ENCODE data around the gene SNX7. TPM values are rescaled to one million over a fixed set of nuclear protein-coding genes. Genes with fewer than 3 reads are reported as not detected.

SNX7 gene
- total RNA-seq, 4 donors from 2014 or later: 3.4 to 14.6 (median 13.0) TPM

- no peak for DNase-seq (ENCODE audit: low spot score in 2 of 2)
- Histone ChIP-seq H3K4me1 (peaks cover 16% of the 10 kb centered on the region), H3K36me3 (no peaks in the 10 kb centered on the region), H3K27me3 (no peaks in the 10 kb centered on the region), H3K27ac (peak overlapping the region; percentile 54), H3K4me3 (no peak overlapping the region), H3K9me3 (no peaks in the 10 kb centered on the region)
- TF ChIP-seq POLR2A (IDR thresholded peaks at IDR 0.05) (no peak), EP300 (IDR thresholded peaks at IDR 0.05) (no peak), CTCF (IDR thresholded peaks at IDR 0.05) (no peak), POLR2AphosphoS5 (IDR thresholded peaks at IDR 0.05) (no peak)
- 70% methylated on average over 2 of the region's 2 CpGs for WGBS
Observed at GRCh38 chr1:98669355-98670296, 8.1 kb downstream of the SNX7 start.

DNA sequence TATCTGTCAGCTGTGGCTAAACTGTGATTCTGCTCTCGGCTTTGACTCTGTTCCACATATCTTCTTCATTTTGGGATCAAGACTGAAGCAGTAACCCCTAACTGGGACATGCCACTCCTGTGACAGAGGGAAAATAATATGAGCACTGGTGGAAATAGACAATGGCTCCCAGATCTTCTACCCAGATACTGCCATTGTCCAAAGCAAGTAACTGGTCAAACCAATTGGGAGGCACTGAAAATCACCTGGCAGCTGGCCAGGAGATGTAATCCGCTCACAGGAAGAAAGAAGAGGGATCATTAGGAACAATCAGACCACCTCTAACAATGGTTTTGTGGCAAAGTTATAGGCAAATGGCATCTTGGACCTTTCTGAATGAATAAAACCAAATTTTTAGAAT is 10.7 kb downstream of the SNX7 start:
- Histone ChIP-seq H3K4me1 (peaks cover 17% of the 10 kb centered on the region), H3K27me3 (no peaks in the 10 kb centered on the region), H3K4me3 (no peak overlapping the region), H3K9me3 (no peaks in the 10 kb centered on the region), H3K36me3 (no peaks in the 10 kb centered on the region), H3K27ac (no peak overlapping the region)
- 71% methylated on average over 2 of the region's 2 CpGs for WGBS
- DNase-seq (ENCODE audit: low spot score in 2 of 2): no peak
- TF ChIP-seq EP300 (IDR thresholded peaks at IDR 0.05): no peak
- no peak for TF ChIP-seq CTCF (IDR thresholded peaks at IDR 0.05)

- Histone ChIP-seq H3K27ac (no peak overlapping the region), H3K9me3 (no peaks in the 10 kb centered on the region), H3K36me3 (no peaks in the 10 kb centered on the region), H3K27me3 (no peaks in the 10 kb centered on the region), H3K4me1 (peaks cover 16% of the 10 kb centered on the region), H3K4me3 (no peak overlapping the region)
- 64% methylated on average over 5 of the region's 5 CpGs for WGBS
- no peak for DNase-seq (ENCODE audit: low spot score in 2 of 2)
- TF ChIP-seq POLR2AphosphoS5 (IDR thresholded peaks at IDR 0.05) (no peak), POLR2A (IDR thresholded peaks at IDR 0.05) (no peak), CTCF (IDR thresholded peaks at IDR 0.05) (no peak), EP300 (IDR thresholded peaks at IDR 0.05) (no peak)
Observed at GRCh38 chr1:98674075-98674781, 12.7 kb downstream of the SNX7 start.

- Histone ChIP-seq H3K4me1 (peaks cover 8% of the 10 kb centered on the region), H3K27me3 (no peaks in the 10 kb centered on the region), H3K4me3 (no peak overlapping the region), H3K27ac (no peak overlapping the region), H3K36me3 (no peaks in the 10 kb centered on the region), H3K9me3 (no peaks in the 10 kb centered on the region)
- no peak for TF ChIP-seq EP300 (IDR thresholded peaks at IDR 0.05)
- no peak for TF ChIP-seq POLR2AphosphoS5 (IDR thresholded peaks at IDR 0.05)
- TF ChIP-seq CTCF (IDR thresholded peaks at IDR 0.05): no peak
- TF ChIP-seq POLR2A (IDR thresholded peaks at IDR 0.05): no peak
- 73% methylated on average over 5 of the region's 5 CpGs for WGBS
- DNase-seq (ENCODE audit: low spot score in 2 of 2): no peak
Observed at GRCh38 chr1:98675282-98675681, 13.8 kb downstream of the SNX7 start.

DNA sequence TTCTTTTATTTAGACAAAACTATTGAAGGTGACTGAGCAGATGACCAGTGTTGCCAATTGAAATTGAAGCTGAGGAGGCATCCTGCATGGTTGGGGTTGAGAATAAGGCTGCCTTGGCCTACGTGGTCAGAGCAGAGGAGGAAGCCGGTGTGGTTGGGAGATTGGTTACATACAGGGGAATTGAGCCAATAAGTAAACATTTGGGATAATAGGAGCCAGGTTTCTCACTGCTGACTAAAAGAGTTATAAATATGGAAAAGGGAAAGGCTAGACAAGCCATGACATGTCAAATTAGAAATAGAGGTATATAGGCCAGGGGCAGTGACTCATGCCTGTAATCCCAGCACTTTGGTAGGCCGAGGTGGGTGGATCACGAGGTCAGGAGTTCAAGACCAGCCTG is 15.8 kb downstream of the SNX7 start:
- TF ChIP-seq CTCF (IDR thresholded peaks at IDR 0.05) (no peak), EP300 (IDR thresholded peaks at IDR 0.05) (no peak), POLR2AphosphoS5 (IDR thresholded peaks at IDR 0.05) (no peak), POLR2A (IDR thresholded peaks at IDR 0.05) (no peak)
- Histone ChIP-seq H3K27me3 (no peaks in the 10 kb centered on the region), H3K27ac (no peak overlapping the region), H3K4me3 (no peak overlapping the region), H3K4me1 (peaks cover 5% of the 10 kb centered on the region), H3K36me3 (no peaks in the 10 kb centered on the region), H3K9me3 (no peaks in the 10 kb centered on the region)
- no peak for DNase-seq (ENCODE audit: low spot score in 2 of 2)
- 42% methylated on average over 4 of the region's 4 CpGs for WGBS
